ENCODE results near the gene RTN4RL2.

DNA sequence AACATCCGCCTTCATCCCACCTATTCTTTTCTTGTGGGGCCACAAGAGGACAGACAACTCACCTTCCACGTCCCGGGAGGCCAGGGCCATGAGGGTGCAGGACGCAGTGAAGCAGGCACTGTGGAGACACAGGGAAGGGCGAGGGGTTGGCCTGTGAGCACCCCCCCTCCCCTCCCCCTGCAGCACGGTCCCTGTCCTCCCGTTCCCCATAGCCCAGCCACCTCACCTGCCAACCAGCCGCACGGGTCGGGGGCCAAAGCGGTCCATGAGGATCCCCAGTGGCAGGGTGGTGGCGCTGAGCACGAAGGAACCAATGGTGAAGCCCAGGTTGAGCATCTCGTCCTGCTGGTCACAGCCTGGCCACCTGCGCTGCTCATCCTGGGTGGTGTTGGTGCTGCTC, 40.6 kb downstream of the RTN4RL2 start:
- TF ChIP-seq GATA2 (IDR thresholded peaks at IDR 0.05; ENCODE audit: low read depth, low read length) = no peak
- TF ChIP-seq GATA3 (IDR thresholded peaks at IDR 0.05; ENCODE audit: low read depth, low read length) = no peak
